Limb (tissue), 2 donors: ENCODE data around the gene MED13L.
A peak's percentile ranks its signal among the peaks of the same experiment; 100 is the strongest.
"Not testable (repeated sequence)": the region's sequence is repeated elsewhere in the genome, so short reads cannot be mapped to it uniquely, and the experiment has no call there.

Experiments used
- DNase-seq, 2 donors: peaks; one replicate each; pipeline ENCODE4 v3.0.0-alpha.2; 2016; ENCODE audit errors: extremely low spot score in 2 of 2

The MED13L gene

DNA sequence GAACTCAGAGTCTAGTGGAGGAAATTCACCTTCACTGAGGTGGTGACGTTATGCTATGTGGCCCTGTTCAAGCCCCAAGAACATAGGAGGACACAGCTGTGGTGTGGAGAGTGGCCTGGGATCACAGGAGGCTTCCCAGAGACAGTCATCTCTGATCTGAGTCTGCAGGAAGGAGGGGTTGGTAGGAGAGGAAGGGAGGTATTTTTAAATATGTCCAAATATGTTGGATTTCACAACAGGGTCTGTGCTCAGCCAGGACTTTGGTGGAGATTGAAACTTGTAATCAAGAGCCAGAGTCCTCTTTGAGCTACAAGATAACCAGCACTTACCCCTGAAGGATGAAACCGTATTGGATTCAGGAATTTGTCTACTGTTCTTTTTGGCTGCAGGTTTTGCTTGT, 26.4 kb upstream of the MED13L start:
- no peak for DNase-seq

DNA sequence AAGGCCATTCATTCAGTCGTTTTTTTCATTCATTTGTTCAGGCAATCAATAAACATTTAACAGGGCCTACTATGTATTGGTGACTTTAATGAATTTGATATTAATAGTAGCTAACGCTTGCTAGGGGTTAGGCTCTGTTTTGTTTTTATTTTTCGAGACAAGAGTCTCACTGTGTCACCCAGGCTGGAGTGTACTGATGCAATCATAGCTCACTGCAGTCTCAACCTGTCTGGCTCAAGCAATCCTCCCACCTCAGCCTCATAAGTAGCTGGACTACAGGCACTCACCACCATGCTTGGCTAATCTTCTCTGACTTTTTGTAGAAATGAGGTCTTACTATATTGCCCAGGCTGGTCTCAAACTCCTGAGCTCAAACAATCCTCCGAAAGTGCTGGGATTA, 25.6 kb upstream of the MED13L start:
- DNase-seq, result no peak

DNA sequence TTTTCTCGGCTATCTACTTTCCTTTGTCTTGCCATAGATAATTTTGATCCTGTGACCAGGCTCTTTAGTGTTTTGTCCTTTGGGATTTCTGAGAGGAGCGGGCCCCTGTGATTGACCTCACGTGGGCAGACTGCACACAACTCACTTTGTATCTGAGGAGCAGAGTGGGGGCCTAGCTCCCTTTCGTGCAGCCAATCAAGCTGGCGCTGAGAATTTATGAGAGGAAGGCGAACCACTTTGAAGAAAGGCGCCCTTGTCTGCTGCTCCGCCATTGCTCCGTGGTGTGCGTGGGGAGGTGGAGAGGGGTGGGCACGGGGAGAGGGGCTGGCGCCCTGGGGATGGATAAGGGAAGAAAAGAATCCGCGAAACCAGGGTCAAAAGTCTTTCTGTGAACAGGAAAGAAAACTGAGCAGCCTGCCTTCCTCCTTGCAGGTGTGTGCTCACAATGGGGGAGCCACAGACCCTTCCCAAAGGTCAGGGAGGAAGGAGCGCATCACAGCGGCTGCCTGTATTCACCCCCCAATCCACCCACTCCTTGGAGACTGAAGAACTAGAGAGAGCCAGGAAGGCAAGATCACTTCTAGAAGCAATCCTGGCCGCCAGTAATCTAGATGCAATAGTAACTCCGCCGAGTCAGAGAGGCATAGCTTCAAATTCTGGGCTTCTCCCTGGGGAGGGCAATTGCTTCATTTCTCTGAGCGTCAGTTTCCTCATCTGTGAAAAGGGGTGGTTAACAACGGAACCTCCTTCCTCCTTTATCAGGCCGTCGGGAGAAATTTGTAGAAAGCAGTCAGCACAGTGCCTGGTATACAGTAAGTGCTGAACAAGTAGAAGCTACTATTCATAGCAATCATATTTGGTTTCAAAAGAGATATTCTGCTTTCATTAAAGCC, 24.9 kb upstream of the MED13L start:
- peak in 1 of 2 donors; percentile 50 for DNase-seq

DNA sequence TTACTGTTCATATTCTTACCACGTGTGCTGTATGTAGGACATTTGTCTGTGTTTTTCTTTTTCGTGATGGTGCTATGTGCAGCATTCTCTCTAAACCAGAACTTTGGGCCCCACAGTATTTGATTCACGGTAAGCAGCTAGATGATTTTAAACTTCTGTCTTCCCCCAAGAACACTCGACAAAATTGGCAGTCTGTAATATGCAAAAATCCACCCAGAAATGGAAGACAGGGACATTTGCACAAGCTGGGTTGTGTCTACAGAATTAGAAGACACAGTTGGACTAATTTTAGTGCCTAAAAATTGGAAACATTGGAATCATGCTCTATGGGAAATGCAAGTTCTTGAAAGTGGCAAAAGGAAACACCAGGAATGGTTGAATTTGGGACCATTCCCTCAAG, 24.1 kb upstream of the MED13L start:
- no peak for DNase-seq

DNA sequence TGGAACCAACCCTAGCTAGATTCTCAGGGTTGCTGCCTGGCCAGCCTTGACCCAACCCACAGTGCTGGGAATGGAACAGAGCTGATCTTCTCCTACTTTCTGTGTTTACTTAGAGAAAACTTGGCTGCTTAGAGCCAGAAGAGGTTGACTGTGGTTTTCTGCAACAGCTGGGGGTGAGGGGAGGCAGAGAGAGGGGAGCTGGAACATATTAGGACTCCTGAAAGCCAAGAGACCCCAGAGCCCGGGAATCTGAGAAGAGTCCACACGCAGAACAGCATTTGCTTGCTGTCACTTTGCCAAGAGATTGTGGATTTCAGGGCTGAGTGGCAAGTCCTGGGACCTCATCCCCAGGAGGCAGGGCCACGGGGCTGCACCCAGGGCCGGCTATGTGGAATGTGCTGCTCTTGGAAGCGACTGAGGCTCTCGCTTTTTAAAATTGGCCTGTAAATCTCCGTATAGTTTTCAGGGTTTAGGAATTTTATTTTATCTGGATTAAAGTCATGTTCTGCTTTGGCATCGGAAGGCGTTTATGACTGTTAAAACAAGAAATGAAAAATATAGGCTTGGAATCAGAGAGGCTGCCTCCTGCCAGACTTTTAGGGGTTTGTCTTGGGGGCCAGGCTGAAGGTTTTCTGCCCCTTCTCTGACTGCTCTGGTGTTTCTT, 22.3 kb upstream of the MED13L start:
- DNase-seq, result peak; percentile 75

DNA sequence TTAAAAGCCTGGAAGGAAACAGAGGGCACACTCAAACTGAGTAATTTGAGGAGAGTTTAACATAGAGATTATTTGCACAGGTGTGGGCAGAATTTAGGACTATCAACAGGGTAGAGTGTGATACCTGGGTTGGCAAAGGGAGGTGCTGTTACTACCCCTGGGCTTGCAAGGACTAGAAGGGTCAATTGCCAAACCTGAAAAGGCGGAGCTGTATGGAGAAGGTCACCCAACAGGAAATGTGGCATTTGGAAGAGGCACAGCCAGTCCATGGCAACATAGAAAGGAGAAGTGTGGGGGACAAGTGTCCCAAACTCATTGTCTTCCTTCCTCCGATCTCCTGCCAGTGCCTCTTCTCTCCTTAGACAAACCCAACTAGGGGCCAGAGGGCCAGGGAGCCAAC, 21.6 kb upstream of the MED13L start:
- DNase-seq, result no peak

DNA sequence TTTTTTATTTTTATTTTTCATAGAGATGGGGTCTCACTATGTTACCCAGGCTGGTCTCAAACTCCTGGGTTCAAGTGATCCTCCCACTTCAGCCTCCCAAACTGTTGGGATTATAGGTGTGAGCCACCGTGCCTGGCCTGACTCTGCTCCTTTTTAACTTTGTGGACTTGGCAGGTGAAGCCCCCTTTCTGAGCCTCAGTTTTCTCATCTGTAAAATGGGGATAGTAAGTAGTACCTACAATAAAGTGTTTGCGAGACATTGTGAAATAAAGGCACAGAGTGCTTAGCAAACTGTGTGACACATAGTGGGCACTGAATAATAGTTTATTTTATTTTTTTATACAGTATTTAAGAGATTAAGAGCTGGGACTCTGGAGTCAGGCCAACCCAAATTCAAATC, 21.1 kb upstream of the MED13L start:
- no peak for DNase-seq

DNA sequence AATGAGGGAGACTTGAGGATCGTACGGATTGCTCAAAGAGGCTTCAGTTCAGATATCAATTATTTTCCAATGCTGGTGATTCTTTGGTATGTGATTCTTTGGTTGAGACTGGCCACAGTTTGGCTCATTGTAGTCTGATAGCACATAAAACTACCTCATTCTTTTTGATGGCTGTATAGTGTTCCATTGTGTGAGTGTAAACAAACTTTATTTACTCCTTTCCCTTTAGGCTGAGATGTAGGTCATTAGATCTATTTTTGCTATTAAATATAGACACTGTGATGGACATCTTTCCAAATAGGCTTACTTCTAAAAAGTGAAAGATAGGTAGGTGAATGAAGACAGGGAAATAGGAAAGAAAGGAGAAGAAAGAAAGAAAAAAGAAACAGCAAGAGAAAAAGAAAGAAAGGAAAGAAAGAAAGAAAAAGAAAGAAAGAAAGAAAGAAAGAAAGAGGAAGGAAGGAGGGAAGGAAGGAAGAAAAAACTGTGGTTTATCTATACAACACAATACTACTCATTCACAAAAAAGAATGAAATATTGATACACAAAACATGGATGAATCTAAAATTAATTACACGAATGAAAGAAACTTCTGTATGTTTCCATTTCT, 19.8 kb upstream of the MED13L start:
- DNase-seq, result no peak

DNA sequence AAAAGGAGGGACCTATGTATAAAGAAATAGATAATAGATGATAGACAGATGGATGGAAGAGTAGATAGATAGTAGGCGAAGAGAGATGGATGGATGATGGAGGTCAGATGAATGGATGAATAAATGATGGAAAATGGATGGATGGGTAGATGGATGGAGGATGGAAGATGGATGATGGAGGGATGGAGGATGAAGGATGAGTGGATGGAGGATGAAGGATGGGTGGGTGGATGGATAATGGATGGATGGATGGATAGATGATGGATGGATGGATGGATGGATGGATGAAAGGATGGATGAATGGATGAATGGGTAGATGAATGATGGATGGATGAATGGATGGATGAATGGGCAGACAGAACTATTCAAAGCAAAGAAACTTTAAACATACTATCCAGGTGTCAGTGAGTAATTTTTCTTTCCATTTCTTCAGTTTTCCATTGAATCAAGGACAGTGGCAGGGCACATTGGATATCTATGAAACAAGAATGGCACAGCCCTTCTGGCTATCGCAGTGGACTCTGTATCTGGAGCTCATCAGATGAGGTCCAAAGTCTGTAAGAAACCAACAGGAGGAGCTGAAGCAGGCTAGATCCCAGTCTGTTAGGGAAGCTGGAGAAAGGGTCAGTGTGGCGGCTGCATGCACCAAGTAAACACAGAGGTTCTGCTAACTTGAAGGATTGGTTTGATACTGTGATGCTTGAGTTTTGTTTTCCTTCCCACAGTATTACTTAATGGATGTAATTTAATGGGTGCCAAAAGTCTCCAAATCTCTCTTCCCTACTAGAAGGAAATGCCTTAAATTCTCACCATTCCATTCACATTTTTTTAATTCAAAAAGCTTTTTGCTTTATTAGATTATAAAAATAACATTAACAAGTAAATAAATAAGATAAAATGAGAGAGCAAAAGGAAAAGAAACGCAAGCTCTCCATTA, 18.1 kb upstream of the MED13L start:
- no peak for DNase-seq

DNA sequence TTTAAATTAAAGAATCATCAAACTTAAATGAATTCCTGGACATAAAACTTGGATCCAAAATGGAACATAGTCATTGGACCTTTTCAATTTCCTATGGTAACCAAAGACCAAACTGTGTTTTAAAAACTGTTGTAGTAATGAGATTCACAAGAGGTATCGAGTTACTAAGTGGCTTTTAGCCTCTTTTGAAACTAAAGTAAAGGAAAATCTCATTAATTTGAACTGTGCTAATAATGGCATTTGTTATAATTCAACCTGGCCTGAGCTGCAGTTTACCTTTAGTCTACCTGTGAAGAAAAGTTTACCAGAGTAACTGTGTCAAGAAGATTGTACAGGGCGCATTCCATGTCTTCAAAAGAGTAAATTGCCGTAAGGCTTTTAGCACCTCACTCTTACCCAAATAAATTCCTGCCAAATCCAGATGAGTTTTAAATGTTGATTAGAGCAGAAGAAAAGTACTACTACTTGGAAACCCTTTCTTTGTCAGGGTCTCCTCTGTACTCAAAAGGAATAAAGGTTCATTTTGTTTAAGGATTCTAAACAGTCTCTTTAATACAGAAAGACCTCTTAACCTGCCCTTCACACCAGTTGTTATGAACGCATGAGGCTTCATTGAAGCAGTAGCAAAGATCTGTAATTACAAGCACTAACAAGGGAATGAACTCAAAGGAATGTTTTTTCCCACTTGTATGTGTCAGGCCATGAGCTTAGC, 17.1 kb upstream of the MED13L start:
- DNase-seq, result no peak

DNA sequence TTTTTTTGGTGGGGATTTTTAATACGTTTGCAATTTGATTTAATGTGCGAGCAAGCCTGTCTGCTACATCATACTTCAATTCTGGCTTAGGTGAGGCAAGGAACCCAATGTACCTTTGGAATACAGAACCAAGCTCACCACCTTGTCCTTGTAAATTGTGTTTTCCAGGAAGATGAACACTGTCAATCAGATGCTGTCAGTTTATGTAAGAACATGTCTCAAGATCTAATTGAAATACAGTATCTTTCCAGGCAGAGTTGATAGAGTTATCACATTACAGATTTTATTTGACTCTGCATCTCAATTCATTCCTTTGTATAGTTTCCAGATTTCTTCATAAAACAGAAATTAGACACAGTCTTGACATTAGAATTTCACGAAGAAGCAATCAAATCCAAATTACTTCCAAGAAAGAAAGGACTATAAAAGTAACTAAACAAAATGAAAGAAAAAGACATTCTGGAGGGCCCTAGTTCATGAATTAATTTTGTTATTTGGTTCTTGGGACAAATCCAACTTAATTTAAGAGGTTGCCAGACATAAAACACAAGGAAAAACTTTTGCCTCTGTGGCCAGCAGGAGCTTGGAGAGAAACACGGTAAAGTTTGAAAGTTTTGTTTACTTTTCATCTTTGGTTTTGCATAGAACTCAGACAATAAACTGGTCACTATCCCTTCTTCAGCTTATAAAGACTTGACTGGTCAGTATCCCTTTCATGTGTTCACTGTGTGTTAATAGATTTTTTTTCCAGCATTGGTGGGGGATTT, 16.4 kb upstream of the MED13L start:
- DNase-seq, result no peak

DNA sequence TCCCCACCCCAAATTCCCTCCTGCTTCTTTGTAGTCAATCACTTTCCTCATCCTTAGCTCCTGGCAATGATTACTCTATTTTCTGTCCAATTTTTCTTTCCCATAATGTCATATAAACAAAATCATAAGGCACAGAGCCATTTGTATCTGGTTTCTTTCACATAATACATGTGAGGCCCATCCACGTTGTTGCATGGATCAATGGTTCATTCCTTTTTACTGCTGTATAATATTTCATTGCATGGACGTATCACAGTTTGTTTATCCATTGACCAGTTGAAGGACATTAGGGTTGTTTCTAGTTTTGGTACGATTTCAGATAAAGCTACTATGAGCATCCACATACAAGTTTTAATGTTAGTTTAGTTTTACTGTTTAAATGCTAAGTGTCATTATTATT, 13.7 kb upstream of the MED13L start:
- DNase-seq, result no peak

DNA sequence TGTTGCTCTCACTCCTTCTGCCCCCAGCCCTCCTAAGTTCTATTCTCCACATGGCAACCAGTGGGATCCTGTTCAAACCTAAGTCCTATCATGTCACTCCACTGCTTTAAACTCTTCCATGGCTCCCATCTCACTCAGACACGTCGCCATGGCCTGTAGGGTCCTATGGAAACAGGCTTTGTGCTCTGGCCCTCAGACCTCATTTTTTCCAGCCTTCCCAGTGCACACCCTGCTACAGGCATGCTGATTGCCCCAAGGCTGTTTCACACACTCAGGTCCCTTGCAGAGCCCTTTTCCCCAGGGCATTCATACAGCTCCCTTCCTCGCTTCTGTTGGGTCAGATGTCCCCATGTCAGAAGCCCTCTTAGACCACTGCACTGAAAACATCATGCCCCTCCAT, 11.2 kb upstream of the MED13L start:
- DNase-seq, result no peak

DNA sequence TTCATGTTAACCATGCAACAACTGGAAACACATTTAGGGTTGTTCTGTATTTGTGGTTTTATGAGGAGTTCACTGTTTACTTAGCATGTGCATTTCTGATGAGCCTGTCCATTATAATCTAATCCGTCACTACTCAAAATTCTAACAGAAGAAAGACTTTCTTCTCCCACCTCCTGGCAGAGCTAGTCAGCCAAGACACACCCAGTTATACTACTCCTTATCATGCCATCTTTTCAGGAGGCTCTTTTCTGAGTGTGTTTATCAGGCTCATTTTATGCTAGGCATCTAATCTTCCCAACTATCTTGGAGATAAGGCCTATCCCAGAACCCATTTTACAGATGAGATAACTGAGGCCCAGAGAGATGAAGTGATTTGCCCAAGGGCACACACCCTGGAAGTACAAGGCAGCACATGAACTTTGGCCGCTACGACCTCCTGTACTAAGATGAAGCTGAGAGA, 10.4 kb upstream of the MED13L start:
- DNase-seq, result no peak

DNA sequence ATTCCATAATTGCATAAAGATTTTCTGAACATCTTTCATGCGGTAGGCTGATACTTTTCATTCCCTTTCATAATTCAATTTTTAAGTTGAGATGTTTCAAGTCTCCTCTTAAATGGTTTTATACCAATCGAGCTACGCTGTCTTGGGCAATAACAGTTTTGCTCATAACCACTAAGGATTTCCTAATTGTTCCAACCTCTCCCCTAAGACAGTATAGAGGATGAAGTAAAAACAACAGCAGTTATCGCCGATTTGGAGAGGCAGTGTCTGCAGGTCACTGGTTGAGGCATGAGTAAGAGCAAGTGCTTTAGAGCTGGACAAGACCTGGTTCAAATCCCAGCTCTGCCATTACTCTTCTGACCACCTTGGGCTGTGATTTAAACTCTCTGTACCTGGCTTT, 6.9 kb upstream of the MED13L start:
- no peak for DNase-seq

DNA sequence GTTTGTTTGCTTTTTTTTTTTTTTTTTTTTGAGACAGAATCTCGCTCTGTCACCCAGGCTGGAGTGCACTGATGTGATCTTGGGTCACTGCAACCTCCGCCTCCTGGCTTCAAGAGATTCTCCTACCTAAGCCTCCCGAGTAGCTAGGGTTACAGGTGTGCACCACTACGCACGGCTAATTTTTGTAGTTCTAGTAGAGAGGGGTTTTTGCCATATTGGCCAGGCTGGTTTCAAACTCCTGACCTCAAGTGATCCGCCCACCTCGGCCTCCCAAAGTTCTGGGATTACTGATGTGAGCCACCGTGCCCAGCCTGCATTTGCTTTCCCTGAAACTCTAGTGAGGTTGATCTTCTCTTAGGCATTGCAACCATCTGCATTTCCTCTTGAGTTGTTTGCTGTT, 6.4 kb upstream of the MED13L start:
- DNase-seq, result not testable (repeated sequence)

DNA sequence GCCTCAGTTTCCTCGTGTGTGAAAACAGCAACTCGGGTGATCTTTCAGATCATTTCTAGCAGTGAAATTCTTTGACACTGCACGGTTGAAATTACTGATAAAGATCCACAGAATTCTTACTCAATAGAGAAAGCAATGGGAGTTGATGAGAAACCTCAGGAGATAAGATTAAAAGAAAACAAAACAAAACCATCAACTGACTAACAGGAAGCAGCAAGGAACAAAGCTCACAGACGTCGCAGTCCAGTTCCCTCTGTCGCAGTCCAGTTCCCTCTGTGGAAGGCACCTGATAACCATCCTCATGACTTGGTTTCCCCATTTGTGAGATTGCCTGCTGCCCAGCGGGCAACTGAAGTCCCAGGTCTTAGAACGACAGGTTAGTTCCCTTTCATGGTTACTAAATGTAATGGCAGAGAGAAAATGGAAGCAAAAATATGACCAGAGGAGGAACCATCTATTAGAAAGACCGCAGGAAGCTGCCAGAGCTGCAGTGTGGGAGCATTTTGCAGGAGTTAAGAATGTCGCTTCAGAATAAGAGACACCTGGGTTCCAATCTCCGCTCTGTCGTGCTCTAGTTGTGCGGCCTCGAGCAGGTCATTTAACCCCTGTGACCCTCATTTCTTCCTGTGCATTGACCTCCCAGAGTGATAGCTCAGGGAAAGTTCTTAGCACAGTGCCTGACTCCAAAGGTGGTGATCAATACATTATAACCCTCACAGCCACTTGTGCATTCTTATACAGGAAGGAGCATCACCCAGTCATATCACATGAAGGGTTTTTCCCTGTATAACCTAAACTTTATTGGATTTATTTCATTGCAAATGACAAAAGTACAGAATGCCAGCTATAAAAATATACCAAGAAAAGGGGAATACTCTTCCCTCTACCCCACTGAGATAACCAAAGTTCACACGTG, 5.1 kb upstream of the MED13L start:
- no peak for DNase-seq

DNA sequence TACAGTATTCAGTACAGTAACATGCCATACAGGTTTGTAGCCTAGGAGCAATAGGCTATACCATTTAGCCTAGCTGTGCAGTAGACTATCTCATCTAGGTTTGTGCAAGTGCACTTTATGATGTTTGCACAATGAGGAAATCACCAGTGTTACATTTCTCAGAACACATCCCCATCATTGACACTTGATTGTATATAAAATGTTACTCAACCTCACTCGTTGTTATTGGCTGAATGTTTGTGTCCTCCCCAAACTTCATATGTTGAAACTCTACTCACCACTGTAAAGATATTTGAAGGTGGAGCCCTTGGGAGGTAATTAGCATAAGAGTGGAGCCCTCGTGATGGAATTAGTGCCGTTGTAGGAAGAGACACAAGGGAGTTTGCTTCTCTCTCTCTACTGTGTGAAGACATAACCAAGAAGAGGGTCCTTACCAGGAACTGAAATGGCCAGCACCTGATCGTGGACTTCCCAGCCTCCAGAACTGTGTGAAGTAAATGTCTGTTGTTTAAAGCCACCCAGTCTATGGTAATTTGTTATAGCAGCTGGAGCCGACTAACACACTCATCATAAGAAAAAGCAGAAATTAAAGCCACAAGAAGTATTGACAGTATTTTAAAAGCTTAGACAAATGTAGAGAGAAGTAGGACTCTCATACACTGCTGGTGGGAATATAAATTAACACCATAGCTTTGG, 3.2 kb upstream of the MED13L start:
- no peak for DNase-seq
